ENCODE measurements around the gene SLC19A1. TPM values are rescaled to one million over a fixed set of nuclear protein-coding genes. Genes with fewer than 3 reads are reported as not detected.

SLC19A1 gene
- total RNA-seq, 1 experiment from 2014 or later, result 25.0 TPM

DNA sequence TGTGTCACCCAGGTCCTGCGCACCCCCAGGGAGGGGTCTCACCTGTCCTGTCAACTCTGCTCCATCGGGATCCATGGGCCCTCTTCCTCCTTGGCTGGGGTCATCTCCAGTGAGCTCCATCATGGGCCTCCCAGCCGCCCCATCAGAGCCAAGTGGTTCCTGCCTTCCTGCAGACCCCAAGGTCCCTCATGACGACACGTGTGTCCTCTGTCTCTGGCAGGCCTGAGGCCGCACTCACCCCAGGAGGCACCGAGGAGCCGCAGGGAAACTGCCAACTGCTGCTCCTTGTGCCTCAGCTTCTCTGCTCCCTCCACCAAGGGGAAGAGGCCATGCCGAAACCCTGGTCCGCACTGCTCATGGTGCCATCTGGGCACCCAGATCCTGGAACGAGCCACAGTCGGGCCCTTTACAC is 90.5 kb downstream of the SLC19A1 start:
- Histone ChIP-seq H3K9me3 (ENCODE audit: insufficient read depth, low read depth) (no peaks in the 10 kb centered on the region; the same call in 1 of the 2 replicates), H3F3A (ENCODE audit: insufficient read depth, low read depth) (peaks cover 17% of the 10 kb centered on the region), H2AFZ (no peak overlapping the region), H3K4me2 (no peak overlapping the region), H3K36me3 (ENCODE audit: low read depth) (no peaks in the 10 kb centered on the region), H3K79me2 (ENCODE audit: low read depth) (no peaks in the 10 kb centered on the region), H3K27me3 (ENCODE audit: insufficient read depth, low read depth) (no peaks in the 10 kb centered on the region), H3K27ac (no peak overlapping the region), H3K9me2 (ENCODE audit: insufficient read depth) (no peaks in the 10 kb centered on the region), H4K20me1 (ENCODE audit: insufficient read depth) (no peaks in the 10 kb centered on the region), H3K4me1 (replicated peaks; ENCODE audit: insufficient read depth) (no peaks in the 10 kb centered on the region), H3K4me3 (no peak overlapping the region)
- no peak for DNase-seq
- BruUV-seq (replicated peaks), result no TSS peak
- ChIA-PET CTCF (no interaction called here), POLR2A (ENCODE audit: unreplicated experiment) (no interaction called here)
- no peak for TF ChIP-seq EZH2 (IDR thresholded peaks at IDR 0.05; ENCODE audit: low read depth)
- no peak for TF ChIP-seq CTCF (conservative IDR thresholded peaks at IDR 0.05)
- intact Hi-C loops (cut with micrococcal nuclease; ENCODE audit: unreplicated experiment), result no loop called here

GRCh38 chr21:45451091-45451740 is 91.0 kb downstream of the SLC19A1 start:
- no peaks in the 10 kb centered on the region; the same call in 1 of the 2 replicates for H3K9me3 ChIP-seq (ENCODE audit: insufficient read depth, low read depth)
- H3F3A ChIP-seq (ENCODE audit: insufficient read depth, low read depth), result peaks cover 17% of the 10 kb centered on the region
- H3K27ac ChIP-seq, result no peak overlapping the region
- DNase-seq, result no peak
- no peaks in the 10 kb centered on the region for H4K20me1 ChIP-seq (ENCODE audit: insufficient read depth)
- ChIA-PET POLR2A (ENCODE audit: unreplicated experiment) (no interaction called here), CTCF (no interaction called here)
- intact Hi-C loops (cut with micrococcal nuclease; ENCODE audit: unreplicated experiment), result no loop called here
- H3K36me3 ChIP-seq (ENCODE audit: low read depth), result no peaks in the 10 kb centered on the region
- no peak overlapping the region for H2AFZ ChIP-seq
- no peaks in the 10 kb centered on the region for H3K4me1 ChIP-seq (replicated peaks; ENCODE audit: insufficient read depth)
- no peaks in the 10 kb centered on the region for H3K27me3 ChIP-seq (ENCODE audit: insufficient read depth, low read depth)
- H3K9me2 ChIP-seq (ENCODE audit: insufficient read depth), result no peaks in the 10 kb centered on the region
- no TSS peak for BruUV-seq (replicated peaks)
- H3K79me2 ChIP-seq (ENCODE audit: low read depth), result no peaks in the 10 kb centered on the region
- no peak overlapping the region for H3K4me2 ChIP-seq
- TF ChIP-seq EZH2 (IDR thresholded peaks at IDR 0.05; ENCODE audit: low read depth), result no peak
- no peak for TF ChIP-seq CTCF (conservative IDR thresholded peaks at IDR 0.05)
- H3K4me3 ChIP-seq, result no peak overlapping the region

- intact Hi-C loops (cut with micrococcal nuclease; ENCODE audit: unreplicated experiment), result no loop called here
- Histone ChIP-seq H3K27ac (no peak overlapping the region), H3K4me1 (replicated peaks; ENCODE audit: insufficient read depth) (no peaks in the 10 kb centered on the region)
Measured at GRCh38 chr21:45450423-45451090, 91.7 kb downstream of the SLC19A1 start.

More at GRCh38 chr21:45450423-45451090, 91.7 kb downstream of the SLC19A1 start:
- Histone ChIP-seq H3K36me3 (ENCODE audit: low read depth) (no peaks in the 10 kb centered on the region), H2AFZ (no peak overlapping the region), H3K4me2 (no peak overlapping the region), H3K4me3 (no peak overlapping the region), H4K20me1 (ENCODE audit: insufficient read depth) (no peaks in the 10 kb centered on the region), H3F3A (ENCODE audit: insufficient read depth, low read depth) (peaks cover 17% of the 10 kb centered on the region), H3K9me3 (ENCODE audit: insufficient read depth, low read depth) (no peaks in the 10 kb centered on the region; the same call in 1 of the 2 replicates), H3K27me3 (ENCODE audit: insufficient read depth, low read depth) (no peaks in the 10 kb centered on the region), H3K79me2 (ENCODE audit: low read depth) (no peaks in the 10 kb centered on the region), H3K9me2 (ENCODE audit: insufficient read depth) (no peaks in the 10 kb centered on the region)
- CTCF ChIA-PET, result no interaction called here
- BruUV-seq (replicated peaks), result no TSS peak
- TF ChIP-seq CTCF (conservative IDR thresholded peaks at IDR 0.05) (no peak), EZH2 (IDR thresholded peaks at IDR 0.05; ENCODE audit: low read depth) (no peak)
- no peak for DNase-seq
- POLR2A ChIA-PET (ENCODE audit: unreplicated experiment), result no interaction called here

Data from PC-9 (cell line).